ENCODE measurements around the gene USP13. TPM values are rescaled to one million over a fixed set of nuclear protein-coding genes. Genes with fewer than 3 reads are reported as not detected.

Gene USP13
- total RNA-seq, 1 donor from 2014 or later: 13.3 TPM

GRCh38 chr3:179701176-179701827 is 48.5 kb downstream of the USP13 start:
- DNase-seq: no peak

GRCh38 chr3:179702271-179702947 is 49.6 kb downstream of the USP13 start:
- DNase-seq: no peak

GRCh38 chr3:179703816-179704215 is 51.0 kb downstream of the USP13 start:
- DNase-seq: no peak

GRCh38 chr3:179706233-179706632 is 53.4 kb downstream of the USP13 start:
- no peak for DNase-seq

- no peak for DNase-seq
These were observed 57.2 kb downstream of the USP13 start for GRCh38 chr3:179710079-179710478.

GRCh38 chr3:179713643-179714090 is 60.8 kb downstream of the USP13 start:
- no peak for DNase-seq

GRCh38 chr3:179715582-179715981 is 62.7 kb downstream of the USP13 start:
- no peak for DNase-seq

- no peak for DNase-seq
These were observed 63.4 kb downstream of the USP13 start for GRCh38 chr3:179716226-179716625.

- DNase-seq: no peak
These were observed 64.0 kb downstream of the USP13 start for GRCh38 chr3:179716811-179717210.

- no peak for DNase-seq
These were observed 64.4 kb downstream of the USP13 start for GRCh38 chr3:179717219-179717618.

- no peak for DNase-seq
These were observed 66.4 kb downstream of the USP13 start for GRCh38 chr3:179719048-179719734.

GRCh38 chr3:179720196-179720595 is 67.4 kb downstream of the USP13 start:
- DNase-seq: no peak

- no peak for DNase-seq
These were observed 70.8 kb downstream of the USP13 start for GRCh38 chr3:179723617-179724016.

- no peak for DNase-seq
These were observed 73.3 kb downstream of the USP13 start for GRCh38 chr3:179726075-179726699.

- no peak for DNase-seq
These were observed 76.2 kb downstream of the USP13 start for GRCh38 chr3:179729086-179729485.

- no peak for DNase-seq
These were observed 77.1 kb downstream of the USP13 start for GRCh38 chr3:179729981-179730380.

- DNase-seq: no peak
These were observed 77.7 kb downstream of the USP13 start for GRCh38 chr3:179730506-179730905.

GRCh38 chr3:179731544-179731943 is 78.7 kb downstream of the USP13 start:
- DNase-seq: no peak

- no peak for DNase-seq
These were observed 80.0 kb downstream of the USP13 start for GRCh38 chr3:179732661-179733348.

GRCh38 chr3:179733797-179734196 is 81.0 kb downstream of the USP13 start:
- DNase-seq: no peak

GRCh38 chr3:179734497-179735281 is 81.8 kb downstream of the USP13 start:
- DNase-seq: no peak

GRCh38 chr3:179735321-179735720 is 82.5 kb downstream of the USP13 start:
- DNase-seq: no peak
